ENCODE measurements around the gene C2CD2. TPM values are rescaled to one million over a fixed set of nuclear protein-coding genes. Genes with fewer than 3 reads are reported as not detected.
A peak's percentile ranks its signal among the peaks of the same experiment; 100 is the strongest.

Gene C2CD2
- total RNA-seq, 3 donors from 2014 or later = 37.0 to 73.8 (median 41.6) TPM

GRCh38 chr21:41971891-41972290 is 18.1 kb upstream of the C2CD2 start:
- peak in 1 of 2 donors; percentile 5 for DNase-seq (ENCODE audit: low spot score in 2 of 2)
- TF ChIP-seq POLR2A (IDR thresholded peaks at IDR 0.05) = no peak
- TF ChIP-seq POLR2AphosphoS5 (IDR thresholded peaks at IDR 0.05) = no peak
- TF ChIP-seq CTCF (IDR thresholded peaks at IDR 0.05) = no peak
- Histone ChIP-seq H3K36me3 (no peaks in the 10 kb centered on the region), H3K27me3 (no peaks in the 10 kb centered on the region), H3K4me1 (no peaks in the 10 kb centered on the region), H3K27ac (no peak overlapping the region), H3K4me3 (no peak overlapping the region), H3K9me3 (no peaks in the 10 kb centered on the region)
- intact Hi-C loops (cut with DNase I; ENCODE audit: low total_unique reads) = no loop called here

GRCh38 chr21:41970751-41971653 is 17.2 kb upstream of the C2CD2 start:
- TF ChIP-seq POLR2AphosphoS5 (IDR thresholded peaks at IDR 0.05) = no peak
- no peak for TF ChIP-seq POLR2A (IDR thresholded peaks at IDR 0.05)
- TF ChIP-seq CTCF (IDR thresholded peaks at IDR 0.05) = no peak
- H3K4me3 ChIP-seq = no peak overlapping the region
- peak in 1 of 2 donors; percentile 12 for DNase-seq (ENCODE audit: low spot score in 2 of 2)
- H3K9me3 ChIP-seq = no peaks in the 10 kb centered on the region
- H3K36me3 ChIP-seq = no peaks in the 10 kb centered on the region
- no peaks in the 10 kb centered on the region for H3K27me3 ChIP-seq
- no peaks in the 10 kb centered on the region for H3K4me1 ChIP-seq
- no peak overlapping the region for H3K27ac ChIP-seq
- intact Hi-C loops (cut with DNase I; ENCODE audit: low total_unique reads) = no loop called here

DNA sequence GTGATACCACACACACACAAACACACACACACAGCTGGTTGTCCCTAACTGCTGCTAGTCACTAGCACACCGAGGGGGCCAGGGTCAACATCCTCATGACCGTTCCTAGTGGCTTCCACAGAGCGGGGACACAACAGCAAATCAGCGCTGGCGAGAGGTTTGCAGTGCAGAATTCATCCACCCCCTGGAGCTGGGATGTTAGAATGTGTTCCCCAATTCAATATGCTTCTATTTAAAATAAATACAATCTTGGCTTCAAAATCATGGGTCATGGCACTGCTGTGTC is 16.2 kb upstream of the C2CD2 start:
- Histone ChIP-seq H3K4me1 (no peaks in the 10 kb centered on the region), H3K9me3 (no peaks in the 10 kb centered on the region), H3K36me3 (no peaks in the 10 kb centered on the region), H3K27me3 (no peaks in the 10 kb centered on the region), H3K27ac (no peak overlapping the region), H3K4me3 (no peak overlapping the region)
- TF ChIP-seq POLR2A (IDR thresholded peaks at IDR 0.05) (no peak), CTCF (IDR thresholded peaks at IDR 0.05) (no peak), POLR2AphosphoS5 (IDR thresholded peaks at IDR 0.05) (no peak)
- peak in 1 of 2 donors; percentile 5 for DNase-seq (ENCODE audit: low spot score in 2 of 2)
- intact Hi-C loops (cut with DNase I; ENCODE audit: low total_unique reads) = no loop called here

DNA sequence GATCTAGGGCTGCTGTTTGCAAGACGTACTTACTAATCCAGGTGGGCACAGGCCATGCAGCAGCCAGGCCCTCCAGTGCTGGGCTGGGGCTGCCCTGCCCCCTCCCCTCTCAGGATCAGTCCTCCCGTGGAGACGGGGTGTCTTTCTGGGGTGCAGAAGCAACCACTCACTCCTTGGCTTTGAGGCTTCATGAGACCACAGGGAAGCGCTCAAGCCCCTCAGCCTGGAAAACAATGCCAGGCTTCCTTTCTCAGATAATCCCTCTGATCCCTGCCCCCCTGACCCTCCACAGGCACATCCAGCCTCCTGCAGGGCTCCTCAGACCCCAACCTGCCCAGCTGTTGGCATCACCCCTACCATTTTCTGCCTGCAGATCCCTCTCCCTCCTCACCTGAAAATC is 13.9 kb upstream of the C2CD2 start:
- H3K27me3 ChIP-seq = no peaks in the 10 kb centered on the region
- no peaks in the 10 kb centered on the region for H3K36me3 ChIP-seq
- H3K9me3 ChIP-seq = no peaks in the 10 kb centered on the region
- TF ChIP-seq CTCF (IDR thresholded peaks at IDR 0.05) (no peak), POLR2A (IDR thresholded peaks at IDR 0.05) (no peak), POLR2AphosphoS5 (IDR thresholded peaks at IDR 0.05) (no peak)
- H3K4me3 ChIP-seq = no peak overlapping the region
- DNase-seq (ENCODE audit: low spot score in 2 of 2) = peak; percentile 13 to 20
- no peak overlapping the region for H3K27ac ChIP-seq
- intact Hi-C loops (cut with DNase I; ENCODE audit: low total_unique reads) = no loop called here
- no peaks in the 10 kb centered on the region for H3K4me1 ChIP-seq

DNA sequence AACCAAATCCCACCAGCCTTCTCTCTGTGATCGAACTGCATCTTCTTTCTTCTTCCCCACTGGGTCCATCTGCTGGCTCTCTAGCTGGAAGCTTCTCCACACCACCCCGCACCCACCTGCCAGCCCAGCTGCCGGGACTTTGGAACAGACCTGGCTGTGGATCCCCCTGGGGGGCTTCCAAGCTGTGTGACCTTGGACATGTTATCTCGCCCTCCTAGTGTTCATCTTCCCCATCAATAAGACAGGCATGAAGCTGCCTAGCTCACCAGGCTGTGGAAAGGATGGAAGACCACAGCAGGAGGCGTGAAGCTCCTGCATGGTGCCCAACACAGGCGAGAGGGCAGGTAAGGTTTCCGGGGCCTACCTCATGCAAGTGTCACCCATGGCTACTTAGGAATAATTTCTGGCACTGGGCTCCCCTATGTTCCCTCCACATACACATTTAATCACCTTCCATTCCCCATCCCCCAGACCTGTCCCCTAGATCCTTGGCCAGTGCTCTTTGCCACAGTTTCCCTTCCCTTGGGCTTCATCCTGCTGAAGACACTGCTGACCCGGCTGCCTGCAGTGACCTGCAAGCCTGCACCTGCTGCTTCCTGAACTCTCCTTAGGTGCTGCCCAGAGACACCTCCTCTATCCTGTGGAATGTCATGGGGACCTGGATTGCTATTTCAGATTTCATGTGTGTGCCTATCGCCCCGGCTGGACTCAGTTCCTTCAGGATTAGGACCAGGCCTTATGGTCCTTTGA is 13.2 kb upstream of the C2CD2 start:
- intact Hi-C loops (cut with DNase I; ENCODE audit: low total_unique reads) = no loop called here
- Histone ChIP-seq H3K4me1 (no peaks in the 10 kb centered on the region), H3K9me3 (no peaks in the 10 kb centered on the region), H3K27me3 (no peaks in the 10 kb centered on the region), H3K36me3 (no peaks in the 10 kb centered on the region), H3K27ac (no peak overlapping the region), H3K4me3 (no peak overlapping the region)
- TF ChIP-seq CTCF (IDR thresholded peaks at IDR 0.05) (no peak), POLR2AphosphoS5 (IDR thresholded peaks at IDR 0.05) (no peak), POLR2A (IDR thresholded peaks at IDR 0.05) (no peak)
- DNase-seq (ENCODE audit: low spot score in 2 of 2) = peak; percentile 7 to 22

All from breast epithelium (tissue), 4 donors.